Endothelial cell of umbilical vein (primary cell): ENCODE measurements around the gene LEO1. TPM values are rescaled to one million over a fixed set of nuclear protein-coding genes. Genes with fewer than 3 reads are reported as not detected.

Experiments used
- BruUV-seq: library from RNA; stranded (reverse); fragments of 400-500 nt; replicated peaks from 2 replicates; lab custom pipeline; 2021; lab: Mats Ljungman, UMichigan
- CTCF ChIA-PET: fragments of 300-600, 350-600 bp; sonication (Branson Sonifier 250); formaldehyde crosslinking; loops from one replicate; lab custom pipeline; 2021; ENCODE audit warnings: antibody characterized with exemption, inconsistent platforms; lab: Charles Lee
- POLR2A ChIA-PET: fragments of 300-600, 350-600 bp; sonication (Branson Sonifier 250); formaldehyde crosslinking; loops from one replicate; lab custom pipeline; 2021; ENCODE audit warnings: antibody characterized with exemption, inconsistent platforms; lab: Charles Lee
- DNase-seq: peaks from one replicate; pipeline ENCODE4 v3.0.0-alpha.2; 2011; ENCODE audit warnings: low read depth, low spot score
- FAIRE-seq: peaks from 2 replicates; lab custom pipeline; 2011; peaks lifted over from hg19 to GRCh38; lab: Jason Lieb, UNC
- H2AFZ ChIP-seq: 2 replicates; pipeline ENCODE4 v1.6.0; 2012; ENCODE audit warnings: low read depth, low read length, control low read depth, inconsistent platforms
- H3K27ac ChIP-seq: 2 replicates; pipeline ENCODE4 v1.5.1; 2011; ENCODE audit warnings: low read depth, mild to moderate bottlenecking, control low read depth, low read length, moderate library complexity; ENCODE audit not compliant: insufficient read depth
- H3K27me3 ChIP-seq, 2 experiments: 2 replicates each; pipeline versions ENCODE4 v1.6.0 to v1.6.1; 2011; ENCODE audit warnings: low read length in 2 of 2, mixed read lengths in 1 of 2; ENCODE audit not compliant: control insufficient read depth in 2 of 2, insufficient read depth in 2 of 2
- H3K36me3 ChIP-seq, 2 experiments: 2 replicates in 1 of 2; 3 replicates in 1 of 2; pipeline ENCODE4 v1.5.1; 2011; ENCODE audit warnings: low read length in 2 of 2, mild to moderate bottlenecking in 1 of 2, moderate library complexity in 1 of 2; ENCODE audit not compliant: control insufficient read depth in 2 of 2, insufficient read depth in 2 of 2; ENCODE audit errors: extremely low read depth in 1 of 2
- H3K4me1 ChIP-seq: 3 replicates; pipeline ENCODE4 v1.5.1; 2011; ENCODE audit warnings: mild to moderate bottlenecking, low read length; ENCODE audit not compliant: control insufficient read depth, insufficient read depth; ENCODE audit errors: extremely low read depth
- H3K4me2 ChIP-seq: 2 replicates; pipeline ENCODE4 v1.6.1; 2011; ENCODE audit warnings: low read length, control low read depth, mixed read lengths; ENCODE audit not compliant: insufficient read depth
- H3K4me3 ChIP-seq, 3 experiments: fragments of 200-600 bp in 1 of 3; sonication (generic), shearing (Covaris generic) in 1 of 3; replicated peaks in 1 of 3; 2 replicates each; pipeline ENCODE4 v1.5.1; 2011 to 2016; ENCODE audit warnings: control low read depth in 3 of 3, low read length in 3 of 3, mild to moderate bottlenecking in 2 of 3, inconsistent platforms in 1 of 3, low read depth in 1 of 3, moderate library complexity in 1 of 3; ENCODE audit not compliant: insufficient read depth in 1 of 3
- H3K79me2 ChIP-seq: 2 replicates; pipeline ENCODE4 v1.6.0; 2012; ENCODE audit warnings: low read length, inconsistent platforms; ENCODE audit not compliant: control insufficient read depth, insufficient read depth
- H3K9ac ChIP-seq: replicated peaks from 2 replicates; pipeline ENCODE3; 2011; ENCODE audit warnings: low read length, control low read depth; ENCODE audit not compliant: insufficient read depth; ENCODE audit errors: extremely low read depth
- H3K9me1 ChIP-seq: replicated peaks from 3 replicates; pipeline ENCODE4 v1.6.0; 2011; ENCODE audit warnings: mild to moderate bottlenecking, low read length; ENCODE audit not compliant: control insufficient read depth, insufficient read depth; ENCODE audit errors: extremely low read depth
- H3K9me3 ChIP-seq: replicated peaks from 2 replicates; pipeline ENCODE4 v1.5.1; 2012; ENCODE audit warnings: low read length, inconsistent platforms; ENCODE audit not compliant: control insufficient read depth, insufficient read depth
- H4K20me1 ChIP-seq: replicated peaks from 2 replicates; pipeline ENCODE3; 2011; ENCODE audit warnings: mild to moderate bottlenecking, low read length; ENCODE audit not compliant: control insufficient read depth, insufficient read depth; ENCODE audit errors: extremely low read depth
- CTCF ChIP-seq, 2 donors: IDR thresholded peaks; 1 replicate in 1 of 2; 2 replicates in 1 of 2; pipeline ENCODE4 v1.5.1; 2011; ENCODE audit warnings: low read length in 2 of 2, mild to moderate bottlenecking in 2 of 2, moderate library complexity in 2 of 2, control low read depth in 1 of 2, inconsistent platforms in 1 of 2, low read depth in 1 of 2; ENCODE audit not compliant: insufficient read depth in 1 of 2; ENCODE audit errors: extremely low read depth in 1 of 2
- EZH2 ChIP-seq: IDR thresholded peaks from 2 replicates; pipeline ENCODE4 v1.6.1; 2012; ENCODE audit warnings: borderline replicate concordance, low read depth, mild to moderate bottlenecking, moderate library complexity, low read length, inconsistent platforms; ENCODE audit not compliant: severe bottlenecking
- FOS ChIP-seq: IDR thresholded peaks from 2 replicates; pipeline ENCODE4 v1.6.1; 2011; ENCODE audit warnings: mild to moderate bottlenecking, low read length, moderate library complexity, borderline replicate concordance; ENCODE audit not compliant: insufficient read depth
- GATA2 ChIP-seq: IDR thresholded peaks from 2 replicates; pipeline ENCODE4 v1.7.0; 2011; ENCODE audit warnings: low read depth, mild to moderate bottlenecking, moderate library complexity, mixed read lengths, low read length; ENCODE audit not compliant: insufficient read length, insufficient read depth
- JUN ChIP-seq: IDR thresholded peaks from 2 replicates; pipeline ENCODE4 v1.6.1; 2011; ENCODE audit warnings: borderline replicate concordance, low read depth; ENCODE audit not compliant: insufficient read length, insufficient read depth
- MAX ChIP-seq: IDR thresholded peaks from 2 replicates; pipeline ENCODE4 v1.6.1; 2011; ENCODE audit not compliant: insufficient read depth, insufficient read length
- MYC ChIP-seq: IDR thresholded peaks from one replicate; pipeline ENCODE4 v1.6.1; 2011; ENCODE audit warnings: mild to moderate bottlenecking, low read depth, low read length
- POLR2A ChIP-seq: IDR thresholded peaks from 2 replicates; pipeline ENCODE4 v1.6.1; 2012; ENCODE audit warnings: low read depth, mild to moderate bottlenecking, control low read depth, low read length
- POLR2AphosphoS5 ChIP-seq: IDR thresholded peaks from 2 replicates; pipeline ENCODE4 v1.6.1; 2012; ENCODE audit warnings: low read depth, mild to moderate bottlenecking, control low read depth, low read length, moderate library complexity; ENCODE audit not compliant: insufficient read depth
- dilution Hi-C: fragments of 300-500 bp; cut with MboI; formaldehyde crosslinking; loops from one replicate; pipeline ENCODE4 v1.15.0; 2019; ENCODE audit warnings: low sequenced_read_pairs; ENCODE audit not compliant: extremely low pct_ligation_motif_present
- intact Hi-C: fragments of 100-400 bp; cut with micrococcal nuclease; formaldehyde crosslinking; loops from one replicate; pipeline ENCODE4 v1.10.0; 2022
- polyA plus RNA-seq, 4 experiments: library from polyadenylated mRNA; depleted of rRNA in 3 of 4; stranded (reverse) in 3 of 4; unstranded in 1 of 4; fragments of >200 nt; gene quantifications; 2 replicates each; pipeline versions ENCODE4 v1.2.1 to v1.2.3, GENCODE V29; 2011 to 2012; ENCODE audit warnings: missing spikeins in 1 of 4
- total RNA-seq: library from RNA; stranded (reverse); gene quantifications from 2 replicates; pipeline ENCODE4 v1.2.3, GENCODE V29; 2021

Gene LEO1
- total and polyA plus RNA-seq, 2 donors (not counting 3 experiments of a cell fraction or from before 2014, with no cell fraction given), result 1.3 to 28.0 TPM

- dilution Hi-C loops, result no loop called here
- no TSS peak for BruUV-seq
- ChIA-PET CTCF (interaction anchor here (1.4 kb wide), 1 partner anchor 148 kb away, joined by 5 read pairs; no protein-coding TSS in a partner anchor), POLR2A (no interaction called here)
- Histone ChIP-seq H3K27me3 (no peaks in the 10 kb centered on the region), H3K27ac (no peak overlapping the region), H2AFZ (no peak overlapping the region), H3K4me2 (no peak overlapping the region), H4K20me1 (no peaks in the 10 kb centered on the region), H3K4me1 (no peaks in the 10 kb centered on the region), H3K79me2 (no peaks in the 10 kb centered on the region), H3K9me3 (no peaks in the 10 kb centered on the region), H3K4me3 (no peak overlapping the region), H3K9ac (no peak overlapping the region), H3K9me1 (no peaks in the 10 kb centered on the region), H3K36me3 (peaks cover 10 to 13% of the 10 kb centered on the region in 2 experiments)
- FAIRE-seq, result no peak
- no peak for DNase-seq
- intact Hi-C loops, result no loop called here
- no peak for TF ChIP-seq GATA2
- TF ChIP-seq EZH2, result no peak
- TF ChIP-seq MAX, result no peak
- TF ChIP-seq FOS, result no peak
- TF ChIP-seq JUN, result no peak
- no peak for TF ChIP-seq CTCF (IDR thresholded peaks at IDR 0.05; ENCODE audit: extremely low read depth in 1 of 2, insufficient read depth in 1 of 2, low read depth in 1 of 2, low read length in 2 of 2)
- TF ChIP-seq POLR2AphosphoS5, result no peak
- no peak for TF ChIP-seq MYC
- no peak for TF ChIP-seq POLR2A
These were observed 47.2 kb downstream of the LEO1 start for GRCh38 chr15:51924156-51925068.
